ENCODE data around the gene CCDC78.

CCDC78 gene

DNA sequence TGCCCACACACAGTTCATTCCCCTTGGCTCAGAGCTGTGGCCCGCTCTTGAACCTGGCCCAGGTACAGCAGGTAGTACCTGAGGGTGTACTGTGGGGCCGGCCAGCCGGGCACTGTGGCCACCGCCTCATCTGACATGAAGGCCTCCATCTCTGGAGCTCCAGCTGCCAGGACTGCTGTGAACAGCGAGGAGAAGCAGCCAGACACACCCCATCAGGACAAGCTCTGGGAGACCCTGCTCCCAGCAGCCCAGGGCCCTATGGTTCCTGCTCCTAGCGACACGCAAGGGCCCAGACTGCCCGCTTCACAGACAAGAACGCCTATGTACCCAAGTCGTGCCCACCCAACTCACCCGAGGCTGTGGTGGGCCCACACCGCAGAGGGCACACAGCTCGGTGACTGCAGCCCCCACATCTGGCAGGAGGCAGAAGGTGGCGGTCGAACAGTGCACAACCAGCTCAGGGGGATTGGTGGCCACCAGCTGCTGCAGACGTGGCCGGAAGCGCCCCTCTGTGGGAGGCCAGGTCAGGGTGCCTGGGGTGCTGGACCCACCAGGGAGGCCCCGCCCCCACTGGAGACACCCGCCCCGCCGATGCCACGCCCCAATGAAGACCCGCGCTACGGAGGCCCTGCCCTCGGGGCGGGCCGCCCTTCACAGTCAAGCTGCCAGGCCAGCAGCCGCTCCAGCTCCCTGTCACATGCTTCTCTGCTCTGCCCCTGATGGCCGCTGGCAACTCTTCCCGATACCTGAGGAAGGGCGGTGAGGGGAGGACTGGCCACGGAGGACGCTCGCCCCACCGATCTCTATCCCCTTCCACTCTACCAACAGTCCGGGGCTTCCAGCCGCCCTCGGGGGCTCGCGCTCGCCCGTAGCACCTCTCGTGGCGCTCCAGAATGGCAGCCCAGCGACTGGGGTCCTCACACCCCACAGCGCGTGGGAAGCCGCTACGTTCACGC lies 47.1 kb downstream of the CCDC78 start:
- DNase-seq (ENCODE audit: low read depth in 3 of 3): peak in 1 of 3 experiments; percentile 40

- DNase-seq (ENCODE audit: low read depth in 3 of 3): no peak
Measured at GRCh38 chr16:678209-678857, 47.9 kb downstream of the CCDC78 start.

DNA sequence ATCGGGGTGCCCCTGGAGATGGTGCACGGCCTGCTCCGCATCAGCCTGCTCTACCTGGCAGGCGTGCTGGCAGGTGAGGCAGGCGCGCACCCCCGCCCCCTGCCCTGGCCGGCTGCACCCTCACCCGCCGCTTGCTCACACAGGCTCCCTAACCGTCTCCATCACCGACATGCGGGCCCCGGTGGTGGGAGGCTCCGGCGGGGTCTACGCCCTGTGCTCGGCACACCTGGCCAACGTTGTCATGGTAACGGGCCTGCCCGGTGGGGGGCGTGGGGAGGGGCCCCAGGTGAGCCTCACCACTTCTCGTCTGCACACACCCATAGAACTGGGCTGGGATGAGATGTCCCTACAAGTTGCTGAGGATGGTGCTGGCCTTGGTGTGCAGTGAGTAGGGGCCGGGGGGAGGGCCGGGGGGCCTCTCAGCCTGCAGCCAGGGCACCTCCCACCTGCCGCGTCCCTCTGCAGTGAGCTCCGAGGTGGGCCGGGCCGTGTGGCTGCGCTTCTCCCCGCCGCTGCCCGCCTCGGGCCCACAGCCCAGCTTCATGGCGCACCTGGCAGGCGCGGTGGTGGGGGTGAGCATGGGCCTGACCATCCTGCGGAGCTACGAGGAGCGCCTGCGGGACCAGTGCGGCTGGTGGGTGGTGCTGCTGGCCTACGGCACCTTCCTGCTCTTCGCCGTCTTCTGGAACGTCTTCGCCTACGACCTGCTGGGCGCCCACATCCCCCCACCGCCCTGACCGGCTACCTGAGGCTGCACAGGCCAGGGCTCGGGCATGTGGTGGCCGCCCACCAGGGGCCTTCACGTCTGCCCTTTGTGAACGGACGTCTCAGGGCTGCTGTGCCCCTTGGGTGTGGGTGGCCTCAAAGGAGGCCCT lies 48.7 kb downstream of the CCDC78 start:
- no peak for DNase-seq (ENCODE audit: low read depth in 3 of 3)

GRCh38 chr16:676913-677312 lies 49.3 kb downstream of the CCDC78 start:
- DNase-seq (ENCODE audit: low read depth in 3 of 3): no peak

DNA sequence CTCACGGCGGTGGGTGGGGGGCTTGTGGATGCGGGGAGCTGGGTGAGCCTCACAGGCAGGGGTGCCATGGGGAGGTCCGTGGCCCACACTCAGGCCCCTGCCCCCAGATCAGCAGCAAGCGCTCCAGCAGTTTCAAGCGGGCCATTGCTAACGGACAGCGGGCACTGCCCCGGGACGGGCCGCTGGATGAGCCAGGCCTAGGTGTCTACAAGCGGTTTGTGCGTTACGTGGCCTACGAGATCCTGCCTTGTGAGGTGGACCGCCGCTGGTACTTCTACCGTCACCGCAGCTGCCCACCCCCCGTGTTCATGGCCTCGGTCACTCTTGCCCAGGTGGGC lies 49.7 kb downstream of the CCDC78 start:
- DNase-seq (ENCODE audit: low read depth in 3 of 3): no peak

DNA sequence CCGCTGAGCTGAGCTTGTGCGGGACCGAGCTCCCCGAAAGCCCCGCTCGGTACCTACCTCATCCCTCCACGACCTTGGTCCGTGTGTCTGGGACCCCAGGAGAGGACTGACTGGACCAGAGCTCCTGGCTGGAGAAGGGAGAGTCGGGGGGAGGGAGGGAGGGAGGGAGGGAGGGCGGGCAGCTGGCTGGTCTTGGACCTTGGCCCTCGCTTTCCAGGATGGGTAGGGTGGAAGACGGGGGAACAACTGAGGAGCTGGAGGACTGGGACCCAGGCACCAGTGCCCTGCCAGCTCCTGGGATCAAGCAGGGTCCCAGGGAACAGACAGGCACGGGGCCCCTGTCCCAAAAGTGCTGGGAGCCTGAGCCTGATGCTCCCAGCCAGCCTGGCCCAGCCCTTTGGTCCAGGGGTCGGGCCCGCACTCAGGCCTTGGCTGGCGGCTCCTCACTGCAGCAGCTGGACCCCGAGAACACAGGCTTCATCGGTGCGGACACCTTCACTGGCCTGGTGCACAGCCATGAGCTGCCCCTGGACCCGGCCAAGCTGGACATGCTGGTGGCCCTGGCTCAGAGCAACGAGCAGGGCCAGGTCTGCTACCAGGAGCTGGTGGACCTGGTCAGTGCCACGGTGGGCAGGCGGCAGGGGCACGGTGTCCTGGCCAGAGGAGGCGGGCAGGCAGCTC lies 50.2 kb downstream of the CCDC78 start:
- DNase-seq (ENCODE audit: low read depth in 3 of 3): no peak

DNA sequence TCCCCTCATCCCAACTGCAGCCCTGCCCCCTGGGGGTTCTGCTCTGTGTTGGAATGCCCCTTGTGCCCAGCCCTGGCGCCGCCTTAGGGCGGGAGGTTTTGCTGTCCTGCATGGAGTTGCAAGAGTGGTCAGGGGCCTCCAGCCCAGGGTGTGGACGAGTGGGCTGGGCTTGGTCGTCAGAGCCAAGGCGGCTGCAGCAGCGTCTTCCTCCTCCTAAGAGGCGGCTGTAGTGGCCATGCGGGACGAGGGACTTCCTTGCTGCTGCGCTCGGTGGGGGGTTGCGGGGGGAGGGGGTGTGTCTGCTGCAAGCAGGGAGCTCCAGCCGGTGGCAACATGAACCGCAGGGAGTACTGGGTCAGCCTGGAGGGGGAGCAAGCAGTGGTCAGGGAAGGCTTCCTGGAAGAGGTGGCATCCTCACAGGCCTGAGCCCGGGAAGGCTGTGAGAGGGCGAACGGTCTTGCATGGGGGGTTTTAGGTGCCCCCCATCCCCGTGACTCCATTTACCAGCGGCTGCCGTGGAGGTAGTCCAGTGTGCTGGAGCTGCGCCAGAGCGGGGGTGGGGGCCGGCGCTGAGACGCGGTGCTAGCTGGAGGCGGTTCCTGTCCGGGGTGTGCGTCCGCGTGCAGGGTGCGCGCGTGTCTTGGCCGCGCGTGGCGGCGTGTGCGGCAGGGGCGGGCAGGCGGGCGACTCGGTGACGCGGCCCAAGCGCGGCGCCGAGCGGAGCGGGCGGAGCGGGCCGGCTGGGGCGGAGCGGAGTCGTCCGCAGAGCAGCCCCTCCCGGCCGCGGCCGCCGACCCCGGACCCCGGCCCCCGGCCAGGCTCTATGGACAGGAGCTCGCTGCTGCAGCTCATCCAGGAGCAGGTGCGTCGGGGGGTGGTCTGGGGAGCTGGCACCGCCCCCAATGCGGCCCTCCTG lies 51.0 kb downstream of the CCDC78 start, which contains the start of gene RHBDL1:
RHBDL1 (plus strand) TSS at position 704 of the 916 bp plus-strand sequence; CDS start at position 824, 120 bp downstream.
- no peak for DNase-seq (ENCODE audit: low read depth in 3 of 3)

- no peak for DNase-seq (ENCODE audit: low read depth in 3 of 3)
Measured at GRCh38 chr16:674214-674881, 51.9 kb downstream of the CCDC78 start.

DNA sequence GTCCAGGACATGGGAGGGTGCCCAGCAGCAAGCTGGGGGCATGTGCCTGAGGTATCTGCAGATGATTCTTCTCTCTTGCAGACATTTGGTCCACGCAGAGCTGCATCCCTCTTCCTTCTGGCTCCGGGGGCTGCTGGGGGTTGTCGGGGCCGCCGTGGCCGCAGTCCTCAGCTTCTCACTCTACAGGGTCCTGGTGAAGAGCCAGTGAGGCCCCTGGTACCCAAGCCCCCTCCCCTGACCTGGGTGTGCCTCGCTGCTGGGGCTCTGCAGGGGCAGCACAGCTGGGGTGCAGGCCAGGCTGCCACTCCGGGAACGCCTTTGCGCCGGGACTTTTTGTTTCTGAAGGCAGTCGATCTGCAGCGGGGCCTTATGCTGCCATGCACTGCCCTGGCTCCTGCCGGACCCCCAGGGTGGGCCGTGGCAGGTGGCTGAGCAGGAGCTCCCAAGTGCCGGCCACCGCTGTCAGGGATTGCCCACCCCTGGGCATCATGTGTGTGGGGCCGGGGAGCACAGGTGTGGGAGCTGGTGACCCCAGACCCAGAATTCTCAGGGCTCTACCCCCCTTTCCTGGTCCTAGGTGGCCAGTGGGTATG lies 52.7 kb downstream of the CCDC78 start:
- no peak for DNase-seq (ENCODE audit: low read depth in 3 of 3)

DNA sequence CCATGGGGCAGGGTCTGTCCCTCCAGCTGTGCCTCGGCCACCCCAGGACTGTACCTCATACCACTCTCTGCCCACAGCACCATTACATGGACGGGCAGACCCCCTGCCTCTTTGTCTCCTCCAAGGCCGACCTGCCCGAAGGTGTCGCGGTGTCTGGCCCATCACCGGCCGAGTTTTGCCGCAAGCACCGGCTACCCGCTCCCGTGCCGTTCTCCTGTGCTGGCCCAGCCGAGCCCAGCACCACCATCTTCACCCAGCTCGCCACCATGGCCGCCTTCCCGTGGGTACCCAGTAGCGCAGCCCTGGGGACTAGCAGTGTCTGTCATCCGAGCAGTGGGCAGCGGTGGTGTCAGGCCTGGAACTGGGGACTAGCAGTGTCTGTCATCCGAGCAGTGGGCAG lies 53.4 kb downstream of the CCDC78 start:
- no peak for DNase-seq (ENCODE audit: low read depth in 3 of 3)
